Fibroblast of gingiva (primary cell): ENCODE measurements around the gene GAS7.

Experiments
- DNase-seq: peaks from one replicate; pipeline ENCODE4 v3.0.0-alpha.2; 2011; ENCODE audit warnings: low read depth

GAS7 gene

GRCh38 chr17:10130677-10131076 lies 67.7 kb downstream of the GAS7 start:
- no peak for DNase-seq

GRCh38 chr17:10130263-10130662 lies 68.1 kb downstream of the GAS7 start:
- peak; percentile 53 for DNase-seq

GRCh38 chr17:10127819-10128425 lies 70.5 kb downstream of the GAS7 start:
- peak; percentile 76 for DNase-seq

- peak; percentile 41 for DNase-seq
Measured at GRCh38 chr17:10126616-10127501, 71.5 kb downstream of the GAS7 start.

- no peak for DNase-seq
Measured at GRCh38 chr17:10126276-10126615, 72.2 kb downstream of the GAS7 start.

- DNase-seq, result no peak
Measured at GRCh38 chr17:10125531-10126275, 72.7 kb downstream of the GAS7 start.

- DNase-seq, result no peak
Measured at GRCh38 chr17:10123093-10123492, 75.3 kb downstream of the GAS7 start.

GRCh38 chr17:10121971-10122707 lies 76.3 kb downstream of the GAS7 start:
- DNase-seq, result no peak

GRCh38 chr17:10120749-10121148 lies 77.7 kb downstream of the GAS7 start:
- no peak for DNase-seq

GRCh38 chr17:10120109-10120485 lies 78.3 kb downstream of the GAS7 start:
- DNase-seq, result no peak

GRCh38 chr17:10119203-10120108 lies 79.0 kb downstream of the GAS7 start:
- DNase-seq, result no peak

- no peak for DNase-seq
Measured at GRCh38 chr17:10118788-10119130, 79.6 kb downstream of the GAS7 start.

- DNase-seq, result no peak
Measured at GRCh38 chr17:10117581-10118001, 80.8 kb downstream of the GAS7 start.

- no peak for DNase-seq
Measured at GRCh38 chr17:10116753-10117420, 81.5 kb downstream of the GAS7 start.

- DNase-seq, result no peak
Measured at GRCh38 chr17:10116267-10116666, 82.1 kb downstream of the GAS7 start.

- DNase-seq, result no peak
Measured at GRCh38 chr17:10115536-10115932, 82.9 kb downstream of the GAS7 start.

GRCh38 chr17:10114931-10115535 lies 83.4 kb downstream of the GAS7 start:
- peak; percentile 96 for DNase-seq

GRCh38 chr17:10112962-10113361 lies 85.4 kb downstream of the GAS7 start:
- no peak for DNase-seq

GRCh38 chr17:10111907-10112452 lies 86.4 kb downstream of the GAS7 start:
- no peak for DNase-seq

GRCh38 chr17:10109146-10109545 lies 89.3 kb downstream of the GAS7 start:
- no peak for DNase-seq
